GM23248 (cell line): ENCODE data around the gene FERMT2. TPM values are rescaled to one million over a fixed set of nuclear protein-coding genes. Genes with fewer than 3 reads are reported as not detected.
A peak's percentile ranks its signal among the peaks of the same experiment; 100 is the strongest.
"Not testable (repeated sequence)": the region's sequence is repeated elsewhere in the genome, so short reads cannot be mapped to it uniquely, and the experiment has no call there.

ENCODE experiments used
- DNase-seq: peaks from one replicate; pipeline ENCODE4 v3.0.0-alpha.2; 2015
- H2AFZ ChIP-seq: fragments of 200-600 bp; sonication (generic); 2 replicates; pipeline ENCODE4 v1.6.1; 2016; ENCODE audit warnings: antibody characterized with exemption
- H3F3A ChIP-seq: fragments of 200-600 bp; sonication (generic); 2 replicates; pipeline ENCODE4 v1.6.1; 2016; ENCODE audit warnings: mild to moderate bottlenecking, antibody characterized with exemption, mixed run types; ENCODE audit not compliant: insufficient read depth
- H3K27ac ChIP-seq: fragments of 200-600 bp; sonication (generic); 2 replicates; pipeline ENCODE4 v1.5.1; 2016; ENCODE audit warnings: mild to moderate bottlenecking
- H3K27me3 ChIP-seq: fragments of 200-600 bp; sonication (generic); replicated peaks from 2 replicates; pipeline ENCODE4 v1.6.1; 2016; ENCODE audit warnings: mild to moderate bottlenecking; ENCODE audit not compliant: insufficient read depth
- H3K36me3 ChIP-seq: fragments of 200-600 bp; sonication (generic); 2 replicates; pipeline ENCODE4 v1.6.1; 2016; ENCODE audit warnings: low read depth, mild to moderate bottlenecking
- H3K4me1 ChIP-seq: fragments of 200-600 bp; sonication (generic); 2 replicates; pipeline ENCODE4 v1.6.1; 2016; ENCODE audit warnings: mild to moderate bottlenecking; ENCODE audit not compliant: insufficient read depth
- H3K4me2 ChIP-seq: fragments of 200-600 bp; sonication (generic); one replicate; pipeline ENCODE4 v1.6.1; 2016; ENCODE audit warnings: mild to moderate bottlenecking; ENCODE audit not compliant: unreplicated experiment
- H3K4me3 ChIP-seq: fragments of 200-600 bp; sonication (generic); 2 replicates; pipeline ENCODE4 v1.5.1; 2016; ENCODE audit warnings: mild to moderate bottlenecking
- H3K79me2 ChIP-seq: fragments of 200-600 bp; sonication (generic); 2 replicates; pipeline ENCODE4 v1.6.1; 2016; ENCODE audit warnings: mild to moderate bottlenecking; ENCODE audit not compliant: insufficient read depth
- H3K9ac ChIP-seq: fragments of 200-600 bp; sonication (generic); 2 replicates; pipeline ENCODE4 v1.6.1; 2016; ENCODE audit warnings: mild to moderate bottlenecking
- H3K9me2 ChIP-seq: fragments of 200-600 bp; sonication (generic); 2 replicates; pipeline ENCODE4 v1.6.1; 2016; ENCODE audit warnings: mixed run types, mild to moderate bottlenecking, moderate library complexity; ENCODE audit not compliant: insufficient read depth
- H3K9me3 ChIP-seq: fragments of 200-600 bp; sonication (generic); one replicate; pipeline ENCODE4 v1.6.1; 2017; ENCODE audit warnings: low read depth
- H4K20me1 ChIP-seq: fragments of 200-600 bp; sonication (generic); 2 replicates; pipeline ENCODE4 v1.6.0; 2016; ENCODE audit not compliant: insufficient read depth
- EZH2 ChIP-seq: fragments of 200-600 bp; sonication (generic); IDR thresholded peaks from 2 replicates; pipeline ENCODE4 v1.6.1; 2018; ENCODE audit warnings: antibody characterized with exemption, mild to moderate bottlenecking; ENCODE audit not compliant: insufficient read depth, poor library complexity, severe bottlenecking
- EZH2phosphoT487 ChIP-seq: fragments of 200-600 bp; sonication (generic); IDR thresholded peaks from 2 replicates; pipeline ENCODE4 v1.6.1; 2018; ENCODE audit warnings: antibody characterized with exemption, moderate library complexity, mild to moderate bottlenecking, low read depth; ENCODE audit not compliant: insufficient read depth
- WGBS, 2 experiments: methylation state at CpG; one replicate each; pipeline ENCODE4 v1.1.6; 2015 to 2017; ENCODE audit warnings: low lambda C conversion rate in 2 of 2, low coverage in 1 of 2; ENCODE audit errors: missing lambda C conversion rate in 2 of 2; 5-methylcytosine and 5-hydroxymethylcytosine counted together
- in situ Hi-C: fragments of 300-500 bp; cut with MboI; formaldehyde crosslinking; loops from 2 replicates; pipeline ENCODE4 v1.15.0; 2020
- polyA plus RNA-seq: library from polyadenylated mRNA; unstranded; fragments of >200 nt; fragmentation: Nextera tagmentation; extraction: Ambion mirVana; gene quantifications from 2 replicates; pipeline ENCODE4 v1.2.1, GENCODE V29; 2016
- total RNA-seq: library from RNA; depleted of rRNA; stranded (reverse); fragments of >200 nt; shearing (Covaris generic); gene quantifications from 2 replicates; pipeline ENCODE4 v1.2.3, GENCODE V29; 2014

The FERMT2 gene
- total and polyA plus RNA-seq, 2 experiments from 2014 or later: 124 to 217 TPM

DNA sequence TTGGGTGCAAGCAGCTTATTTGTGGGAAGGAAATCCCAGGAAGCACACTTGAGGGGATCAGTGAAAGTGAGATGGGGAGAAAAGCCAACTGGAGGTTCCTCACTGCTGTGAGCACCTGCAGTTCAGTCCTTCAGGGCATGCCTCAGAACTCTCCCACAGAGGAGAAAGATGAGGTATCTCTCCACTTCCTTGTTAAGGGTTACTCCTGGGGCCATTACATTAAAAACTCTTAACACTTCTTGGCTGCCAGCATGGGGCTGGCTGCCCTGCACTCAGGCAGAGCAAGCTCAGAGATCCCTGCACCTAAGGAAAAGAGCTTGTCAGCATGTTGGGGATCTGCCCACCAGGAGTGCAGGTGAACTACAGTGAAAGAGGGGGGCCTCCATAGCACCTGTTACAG, 28.8 kb downstream of the FERMT2 start:
- H3K4me3 ChIP-seq: no peak overlapping the region
- peak overlapping the region; percentile 33; the same call in 1 of the 2 replicates for H3K27ac ChIP-seq
- H3K9ac ChIP-seq: no peak overlapping the region
- TF ChIP-seq EZH2: no peak
- TF ChIP-seq EZH2phosphoT487: no peak
- no peaks in the 10 kb centered on the region for H3K9me2 ChIP-seq
- peaks cover 100% of the 10 kb centered on the region for H3K79me2 ChIP-seq
- H3K36me3 ChIP-seq: peaks cover 7% of the 10 kb centered on the region; the same call in 1 of the 2 replicates
- H3K4me2 ChIP-seq: peak overlapping the region; percentile 35
- no peaks in the 10 kb centered on the region for H3K27me3 ChIP-seq
- no peaks in the 10 kb centered on the region for H3K9me3 ChIP-seq
- no peak overlapping the region for H2AFZ ChIP-seq
- H3F3A ChIP-seq: peaks cover 66% of the 10 kb centered on the region
- in situ Hi-C loops: no loop called here
- DNase-seq: no peak
- H3K4me1 ChIP-seq: peaks cover 95% of the 10 kb centered on the region
- H4K20me1 ChIP-seq: peaks cover 47% of the 10 kb centered on the region

DNA sequence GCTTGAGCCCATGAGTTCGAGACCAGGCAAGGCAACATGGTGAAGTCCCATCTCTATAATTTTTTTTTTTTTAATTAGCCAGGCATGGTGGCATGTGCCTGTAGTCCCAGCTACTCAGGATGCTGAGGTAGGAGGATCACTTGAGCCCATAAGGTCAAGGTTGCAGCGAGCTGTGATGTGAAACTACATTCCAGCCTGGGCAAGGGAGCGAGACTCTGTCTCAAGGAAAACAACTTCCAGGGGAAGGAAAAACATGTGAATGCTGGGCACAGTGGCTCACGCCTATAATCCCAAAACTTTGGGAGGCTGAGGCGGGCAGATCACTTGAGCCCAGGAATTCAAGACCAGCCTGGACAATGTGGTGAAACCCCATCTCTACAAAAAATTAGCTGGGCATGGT, 30.4 kb downstream of the FERMT2 start:
- Histone ChIP-seq H3K36me3 (peaks cover 22% of the 10 kb centered on the region), H3K27ac (peak overlapping the region; percentile 47), H3F3A (peaks cover 69% of the 10 kb centered on the region), H3K79me2 (peaks cover 100% of the 10 kb centered on the region), H4K20me1 (peaks cover 35% of the 10 kb centered on the region), H3K4me2 (peak overlapping the region; percentile 13), H3K9ac (0 out of 2 replicates have a peak overlapping the region, but pooled peaks have one; percentile 5), H3K4me1 (peaks cover 91% of the 10 kb centered on the region)
- H2AFZ ChIP-seq, H3K9me2 ChIP-seq, H3K9me3 ChIP-seq, H3K27me3 ChIP-seq, in situ Hi-C loops, DNase-seq, H3K4me3 ChIP-seq: not testable (repeated sequence)
- 98 to 100% methylated on average over 5 of the region's 5 CpGs for WGBS, 2 experiments

DNA sequence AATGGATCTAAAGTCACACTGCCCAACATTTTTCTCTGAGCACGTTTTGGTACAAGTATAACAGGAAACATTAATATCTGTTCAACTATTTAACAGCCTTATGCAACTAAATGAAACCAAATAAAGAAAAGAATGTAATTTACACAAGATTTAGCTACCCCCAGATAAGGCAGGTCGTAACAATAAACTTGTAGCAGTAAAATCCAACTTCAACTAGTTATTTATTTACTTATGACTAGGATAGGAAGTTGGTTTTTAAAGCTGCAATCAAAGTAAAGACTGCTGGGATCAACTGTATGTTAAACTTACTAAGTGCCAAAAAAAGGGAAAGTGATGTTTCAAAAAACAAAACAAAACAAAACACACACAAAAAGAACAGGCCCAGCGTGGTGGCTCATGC, 30.9 kb downstream of the FERMT2 start:
- Histone ChIP-seq H3K4me2 (peak overlapping the region; percentile 13), H4K20me1 (peaks cover 38% of the 10 kb centered on the region), H2AFZ (no peak overlapping the region), H3K79me2 (peaks cover 100% of the 10 kb centered on the region), H3K4me1 (peaks cover 89% of the 10 kb centered on the region), H3K9ac (peak overlapping the region; percentile 5; the same call in 1 of the 2 replicates), H3K9me2 (no peaks in the 10 kb centered on the region), H3K9me3 (no peaks in the 10 kb centered on the region), H3K36me3 (peaks cover 25% of the 10 kb centered on the region), H3F3A (peaks cover 74% of the 10 kb centered on the region), H3K27ac (peak overlapping the region; percentile 47), H3K4me3 (no peak overlapping the region), H3K27me3 (no peaks in the 10 kb centered on the region)
- DNase-seq: no peak
- in situ Hi-C loops: no loop called here
- WGBS, 2 experiments: 40 to 52% methylated on average over 3 of the region's 3 CpGs
- TF ChIP-seq EZH2phosphoT487: no peak
- no peak for TF ChIP-seq EZH2

DNA sequence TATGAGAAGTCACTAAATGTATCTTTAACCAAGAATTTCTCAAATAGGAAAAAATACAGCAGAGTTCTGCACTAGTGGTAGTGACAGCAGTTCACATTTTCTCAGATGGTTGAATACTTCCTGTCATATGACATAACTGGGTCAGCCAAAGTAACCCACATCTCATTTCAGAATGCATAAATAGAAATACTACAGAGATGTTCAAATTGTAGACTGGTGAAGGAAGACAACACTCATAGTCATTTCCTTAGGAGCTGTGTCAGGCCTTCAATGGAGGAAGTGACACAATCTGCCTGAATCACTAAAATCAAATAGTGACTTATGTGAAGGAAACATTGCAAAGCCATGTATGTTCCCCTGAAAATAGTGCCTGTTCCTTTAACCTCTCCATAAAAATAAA, 32.4 kb downstream of the FERMT2 start:
- in situ Hi-C loops: no loop called here

DNA sequence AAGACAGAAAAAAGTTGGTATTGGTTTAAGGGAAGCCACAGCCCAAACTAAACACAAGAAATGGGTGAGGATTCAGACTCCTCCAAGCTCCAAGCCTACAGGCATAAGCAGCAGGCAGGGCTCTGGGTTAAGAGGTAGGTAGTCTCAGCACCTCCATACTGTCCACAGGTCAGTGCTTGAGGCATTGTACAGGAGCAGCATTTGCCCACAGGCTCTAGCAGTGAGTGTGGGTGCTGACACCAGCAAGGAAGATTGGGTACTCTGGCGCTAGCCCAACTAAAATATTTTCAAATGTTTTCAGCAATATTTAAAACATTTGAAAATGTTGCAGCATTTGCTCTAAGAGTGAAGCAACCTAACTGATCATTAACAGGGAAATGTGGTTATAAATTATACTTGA, 33.1 kb downstream of the FERMT2 start:
- H3K9ac ChIP-seq: no peak overlapping the region
- peak; percentile 53 for DNase-seq
- H3K4me1 ChIP-seq: peaks cover 73% of the 10 kb centered on the region
- no peak overlapping the region for H3K4me3 ChIP-seq
- H3F3A ChIP-seq: peaks cover 82% of the 10 kb centered on the region
- H3K9me2 ChIP-seq: no peaks in the 10 kb centered on the region
- in situ Hi-C loops: no loop called here
- H2AFZ ChIP-seq: no peak overlapping the region
- peaks cover 25% of the 10 kb centered on the region for H3K36me3 ChIP-seq
- peak overlapping the region; percentile 40 for H3K4me2 ChIP-seq
- no peak for TF ChIP-seq EZH2
- no peak for TF ChIP-seq EZH2phosphoT487
- peak overlapping the region; percentile 47 for H3K27ac ChIP-seq
- H4K20me1 ChIP-seq: peaks cover 18% of the 10 kb centered on the region
- peaks cover 100% of the 10 kb centered on the region for H3K79me2 ChIP-seq
- H3K27me3 ChIP-seq: no peaks in the 10 kb centered on the region
- no peaks in the 10 kb centered on the region for H3K9me3 ChIP-seq
- WGBS, 2 experiments: 69 to 70% methylated on average over 1 of the region's 1 CpG

More for the DNA sequence above, 32.4 kb downstream of the FERMT2 start:
- H3K36me3 ChIP-seq: peaks cover 25% of the 10 kb centered on the region
- peaks cover 82% of the 10 kb centered on the region for H3F3A ChIP-seq
- no peak overlapping the region for H3K4me3 ChIP-seq
- no peak overlapping the region for H3K9ac ChIP-seq
- H3K4me1 ChIP-seq: peaks cover 77% of the 10 kb centered on the region
- peaks cover 26% of the 10 kb centered on the region for H4K20me1 ChIP-seq
- no peak overlapping the region for H2AFZ ChIP-seq
- H3K4me2 ChIP-seq: peak overlapping the region; percentile 40
- no peak for TF ChIP-seq EZH2
- no peak for TF ChIP-seq EZH2phosphoT487
- H3K27ac ChIP-seq: peak overlapping the region; percentile 47
- peaks cover 100% of the 10 kb centered on the region for H3K79me2 ChIP-seq
- H3K9me2 ChIP-seq: no peaks in the 10 kb centered on the region
- no peaks in the 10 kb centered on the region for H3K27me3 ChIP-seq
- DNase-seq: peak; percentile 87
- H3K9me3 ChIP-seq: no peaks in the 10 kb centered on the region
